Testis (tissue), 3 donors: ENCODE data around the gene PNPLA2. TPM values are rescaled to one million over a fixed set of nuclear protein-coding genes. Genes with fewer than 3 reads are reported as not detected.

Experiments used
- DNase-seq: peaks from one replicate; pipeline ENCODE4 v3.0.0-alpha.2; 2019
- H3K27ac ChIP-seq, 2 donors: fragments of 200-600 bp; sonication (generic); one replicate each; pipeline ENCODE4 v1.5.1; 2019
- H3K27me3 ChIP-seq: fragments of 200-600 bp; sonication (generic); one replicate; pipeline ENCODE4 v1.5.1; 2019
- H3K36me3 ChIP-seq: fragments of 200-600 bp; sonication (generic); one replicate; pipeline ENCODE4 v1.5.1; 2017; ENCODE audit warnings: low read depth; ENCODE audit errors: missing control alignments
- H3K4me1 ChIP-seq: fragments of 200-600 bp; sonication (generic); one replicate; pipeline ENCODE4 v1.5.1; 2019
- H3K4me3 ChIP-seq, 2 donors: fragments of 200-600 bp; sonication (generic); one replicate each; pipeline ENCODE4 v1.5.1; 2017 to 2019
- H3K9me3 ChIP-seq: fragments of 200-600 bp; sonication (generic); one replicate; pipeline ENCODE4 v1.5.1; 2017
- POLR2A ChIP-seq: fragments of 450-650 bp; IDR thresholded peaks from one replicate; pipeline ENCODE4 v1.6.1; 2017; ENCODE audit warnings: antibody characterized with exemption, mild to moderate bottlenecking, moderate library complexity
- WGBS, 2 donors: methylation state at CpG; one replicate each; pipeline ENCODE4 v1.1.5; 2018; 5-methylcytosine and 5-hydroxymethylcytosine counted together
- intact Hi-C: fragments of 100-400 bp; cut with DNase I; formaldehyde crosslinking; loops from one replicate; pipeline ENCODE4 v1.15.1; 2023; ENCODE audit warnings: low total_unique reads
- polyA plus RNA-seq: library from polyadenylated mRNA; stranded (reverse); fragments of 350-450 nt; fragmentation: Illumina TruSeq; extraction: RNeasy Lipid Tissue Mini Kit (QIAGEN cat#74804); gene quantifications from one replicate; pipeline ENCODE4 v1.2.3, GENCODE V29; 2014; ENCODE audit warnings: low read depth, low replicate concordance; ENCODE audit not compliant: insufficient read depth
- total RNA-seq, 2 donors: library from RNA; depleted of rRNA; stranded (reverse); fragments of >200 nt; gene quantifications; one replicate each; pipeline ENCODE4 v1.2.3, GENCODE V29; 2016
- TF ChIP-seq, protein P1 (sequence below), 3 experiments: fragments of 450-650 bp in 2 of 3; fragments of 200-600 bp in 1 of 3; sonication (generic) in 1 of 3; IDR thresholded peaks; one replicate each; pipeline ENCODE4 v1.5.1; 2016 to 2019; ENCODE audit warnings: antibody characterized with exemption in 3 of 3, mild to moderate bottlenecking in 2 of 3, moderate library complexity in 1 of 3

PNPLA2 gene
- total and polyA plus RNA-seq, 3 donors from 2014 or later: 86.7 to 108 (median 96.7) TPM

DNA sequence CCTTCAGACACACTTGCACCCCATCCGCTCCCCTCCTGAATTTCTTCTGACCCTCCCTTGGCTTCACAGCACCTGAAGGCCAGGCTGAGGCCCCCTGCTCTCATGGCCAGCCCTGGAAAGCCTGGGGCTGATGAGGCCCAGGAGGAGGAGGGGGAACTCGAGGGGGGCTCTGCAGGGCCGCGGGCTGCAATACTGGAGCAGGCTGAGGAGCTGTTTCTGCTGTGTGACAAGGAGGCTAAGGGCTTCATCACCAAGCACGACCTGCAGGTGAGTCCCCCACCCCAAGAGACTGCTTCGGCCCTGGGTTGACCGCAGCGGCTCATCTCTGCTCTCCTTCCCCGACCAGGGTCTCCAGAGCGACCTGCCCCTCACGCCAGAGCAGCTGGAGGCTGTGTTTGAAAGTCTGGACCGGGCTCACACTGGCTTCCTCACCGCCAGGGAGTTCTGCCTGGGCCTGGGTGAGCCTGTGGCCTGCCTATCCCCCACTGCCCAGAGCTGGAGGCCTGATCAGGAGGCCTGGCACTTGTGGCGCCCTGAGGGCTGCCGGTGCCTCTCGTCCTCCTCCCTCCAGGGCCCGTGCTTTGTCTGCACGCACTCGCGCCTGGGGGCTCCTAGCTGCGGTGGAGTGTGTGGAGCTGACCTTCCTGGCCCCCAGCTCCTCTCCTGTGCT, 9.9 kb downstream of the PNPLA2 start:
- Histone ChIP-seq H3K9me3 (no peaks in the 10 kb centered on the region), H3K36me3 (no peaks in the 10 kb centered on the region), H3K4me3 (no peak overlapping the region), H3K27me3 (no peaks in the 10 kb centered on the region), H3K27ac (peak overlapping the region in 1 of 2 donors; percentile 56), H3K4me1 (peaks cover 34% of the 10 kb centered on the region)
- TF ChIP-seq, protein P1, sequence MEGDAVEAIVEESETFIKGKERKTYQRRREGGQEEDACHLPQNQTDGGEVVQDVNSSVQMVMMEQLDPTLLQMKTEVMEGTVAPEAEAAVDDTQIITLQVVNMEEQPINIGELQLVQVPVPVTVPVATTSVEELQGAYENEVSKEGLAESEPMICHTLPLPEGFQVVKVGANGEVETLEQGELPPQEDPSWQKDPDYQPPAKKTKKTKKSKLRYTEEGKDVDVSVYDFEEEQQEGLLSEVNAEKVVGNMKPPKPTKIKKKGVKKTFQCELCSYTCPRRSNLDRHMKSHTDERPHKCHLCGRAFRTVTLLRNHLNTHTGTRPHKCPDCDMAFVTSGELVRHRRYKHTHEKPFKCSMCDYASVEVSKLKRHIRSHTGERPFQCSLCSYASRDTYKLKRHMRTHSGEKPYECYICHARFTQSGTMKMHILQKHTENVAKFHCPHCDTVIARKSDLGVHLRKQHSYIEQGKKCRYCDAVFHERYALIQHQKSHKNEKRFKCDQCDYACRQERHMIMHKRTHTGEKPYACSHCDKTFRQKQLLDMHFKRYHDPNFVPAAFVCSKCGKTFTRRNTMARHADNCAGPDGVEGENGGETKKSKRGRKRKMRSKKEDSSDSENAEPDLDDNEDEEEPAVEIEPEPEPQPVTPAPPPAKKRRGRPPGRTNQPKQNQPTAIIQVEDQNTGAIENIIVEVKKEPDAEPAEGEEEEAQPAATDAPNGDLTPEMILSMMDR (IDR thresholded peaks at IDR 0.05): no peak
- no peak for TF ChIP-seq POLR2A
- intact Hi-C loops: no loop called here
- 63 to 74% methylated on average over 7 to 20 of the region's 21 CpGs for WGBS, 2 donors
- no peak for DNase-seq

DNA sequence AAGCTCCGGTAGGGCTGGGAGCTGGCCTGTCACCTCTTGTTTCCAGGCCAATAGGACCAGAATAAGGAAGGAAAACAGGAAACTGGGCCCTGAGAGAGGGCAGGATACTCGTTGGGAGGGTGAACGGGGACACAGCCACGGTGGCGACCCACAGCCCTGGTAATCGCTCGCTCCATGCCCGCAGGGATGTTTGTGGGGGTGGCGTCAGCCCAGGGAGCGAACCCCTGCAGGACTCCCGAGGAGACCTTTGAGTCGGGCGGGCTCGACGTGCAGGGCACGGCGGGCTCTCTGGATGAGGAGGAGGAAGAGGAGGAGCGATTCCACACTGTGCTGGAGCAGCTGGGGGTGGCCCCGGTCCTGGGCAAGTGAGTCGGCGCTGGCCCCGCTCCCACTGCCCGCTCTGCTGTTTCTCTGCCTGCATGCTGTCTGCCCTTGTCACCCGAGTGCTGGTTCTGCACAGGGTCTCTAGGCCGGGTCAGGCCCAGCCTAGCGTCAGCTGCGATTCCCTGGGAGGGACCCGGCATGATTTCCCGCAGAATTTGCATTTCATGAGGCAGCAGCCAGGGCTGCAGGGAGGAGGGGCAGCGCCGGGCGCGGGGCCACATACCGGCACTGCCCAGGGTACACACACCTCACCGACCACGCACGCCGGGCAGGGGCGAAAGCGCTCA, 10.6 kb downstream of the PNPLA2 start:
- H3K36me3 ChIP-seq: no peaks in the 10 kb centered on the region
- DNase-seq: no peak
- intact Hi-C loops: no loop called here
- 25 to 56% methylated on average over 11 to 40 of the region's 40 CpGs for WGBS, 2 donors
- H3K4me1 ChIP-seq: peaks cover 41% of the 10 kb centered on the region
- H3K27me3 ChIP-seq: no peaks in the 10 kb centered on the region
- H3K4me3 ChIP-seq: peak overlapping the region in 1 of 2 donors; percentile 40
- peak overlapping the region in 1 of 2 donors; percentile 56 for H3K27ac ChIP-seq
- no peaks in the 10 kb centered on the region for H3K9me3 ChIP-seq
- TF ChIP-seq, protein P1 (IDR thresholded peaks at IDR 0.05): no peak
- TF ChIP-seq POLR2A: no peak

DNA sequence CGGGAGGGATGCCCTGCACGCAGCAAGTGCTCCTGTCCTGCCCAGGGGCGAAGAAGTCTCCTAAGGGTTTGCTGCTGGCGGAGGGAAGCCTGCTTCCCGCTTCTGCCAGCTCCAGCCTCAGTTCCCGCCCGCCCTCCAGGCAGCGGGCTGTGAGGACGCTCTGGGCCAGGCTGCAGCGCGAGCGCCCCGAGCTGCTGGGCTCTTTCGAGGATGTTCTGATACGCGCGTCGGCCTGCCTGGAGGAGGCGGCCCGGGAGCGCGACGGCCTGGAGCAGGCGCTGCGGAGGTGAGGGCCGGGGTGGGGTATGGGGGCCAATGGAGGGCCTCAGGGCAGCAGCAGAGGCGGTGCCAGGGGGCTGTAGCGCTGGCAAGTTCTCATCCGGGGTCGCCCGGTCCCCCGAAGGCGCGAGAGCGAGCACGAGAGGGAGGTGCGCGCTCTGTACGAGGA, 11.2 kb downstream of the PNPLA2 start:
- Histone ChIP-seq H3K9me3 (no peaks in the 10 kb centered on the region), H3K4me1 (peaks cover 47% of the 10 kb centered on the region), H3K36me3 (no peaks in the 10 kb centered on the region), H3K4me3 (peak overlapping the region in 1 of 2 donors; percentile 40), H3K27me3 (no peaks in the 10 kb centered on the region), H3K27ac (no peak overlapping the region)
- no peak for DNase-seq
- intact Hi-C loops: no loop called here
- no peak for TF ChIP-seq POLR2A
- TF ChIP-seq, protein P1 (IDR thresholded peaks at IDR 0.05): no peak
- WGBS, 2 donors: 8 to 9% methylated on average over 8 to 39 of the region's 39 CpGs

DNA sequence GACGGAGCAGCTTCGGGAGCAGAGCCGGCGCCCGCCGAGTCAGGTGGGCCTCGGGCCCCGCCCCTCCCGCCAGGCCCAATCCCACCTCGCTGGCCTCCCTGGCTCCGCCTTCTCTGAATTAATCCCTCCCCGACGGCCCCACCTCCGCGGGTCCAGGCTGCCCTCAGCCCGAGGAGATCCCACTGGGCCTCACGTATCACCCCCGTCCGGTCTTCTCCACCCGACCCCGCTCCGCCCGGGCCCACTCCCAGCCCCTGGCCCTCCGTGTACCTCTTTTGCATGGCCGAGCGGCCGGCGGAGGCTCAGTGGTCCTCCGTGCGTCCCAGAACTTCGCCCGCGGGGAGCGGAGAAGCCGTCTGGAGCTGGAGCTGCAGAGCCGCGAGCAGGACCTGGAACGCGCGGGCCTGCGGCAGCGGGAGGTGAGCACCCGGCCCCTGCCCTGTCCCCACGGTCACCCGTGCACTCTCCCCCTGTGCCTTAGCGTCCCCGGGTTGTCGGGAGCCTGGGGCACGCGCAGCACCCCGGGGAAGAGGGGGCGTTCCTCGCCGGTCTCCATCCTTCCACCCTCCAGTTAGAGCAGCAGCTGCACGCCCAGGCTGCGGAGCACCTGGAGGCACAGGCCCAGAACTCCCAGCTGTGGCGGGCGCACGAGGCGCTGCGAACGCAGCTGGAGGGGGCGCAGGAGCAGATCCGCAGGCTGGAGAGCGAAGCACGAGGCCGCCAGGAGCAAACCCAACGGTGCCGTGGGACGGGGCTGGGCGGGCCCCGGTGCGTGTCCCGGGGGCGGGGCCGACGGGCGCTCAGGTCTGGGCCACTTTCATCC, 11.8 kb downstream of the PNPLA2 start:
- Histone ChIP-seq H3K9me3 (no peaks in the 10 kb centered on the region), H3K36me3 (no peaks in the 10 kb centered on the region), H3K4me3 (peak overlapping the region; percentile 24 to 40), H3K27me3 (no peaks in the 10 kb centered on the region), H3K4me1 (peaks cover 51% of the 10 kb centered on the region), H3K27ac (no peak overlapping the region)
- DNase-seq: peak; percentile 84
- WGBS, 2 donors: 0 to 2% methylated on average over 24 to 62 of the region's 78 CpGs
- intact Hi-C loops: no loop called here
- TF ChIP-seq, protein P1 (IDR thresholded peaks at IDR 0.05): no peak
- no peak for TF ChIP-seq POLR2A
